Astrocyte (in vitro differentiated cells and primary cell): Measurements from ENCODE around the gene SH3PXD2B. TPM values are rescaled to one million over a fixed set of nuclear protein-coding genes. Genes with fewer than 3 reads are reported as not detected.

Source experiments
- DNase-seq: peaks from one replicate; pipeline ENCODE4 v3.0.0-alpha.2; 2010; ENCODE audit warnings: low read depth
- FAIRE-seq: peaks from 2 replicates; lab custom pipeline; 2011; peaks lifted over from hg19 to GRCh38; lab: Jason Lieb, UNC
- H2AFZ ChIP-seq: 2 replicates; pipeline ENCODE4 v1.6.0; 2012; ENCODE audit warnings: low read depth, low read length, inconsistent platforms
- H3K27ac ChIP-seq: 2 replicates; pipeline ENCODE4 v1.5.1; 2011; ENCODE audit warnings: low read depth, low read length, inconsistent platforms
- H3K27me3 ChIP-seq: 2 replicates; pipeline ENCODE4 v1.6.0; 2011; ENCODE audit warnings: low read length, inconsistent platforms; ENCODE audit not compliant: insufficient read depth
- H3K36me3 ChIP-seq: 2 replicates; pipeline ENCODE4 v1.5.1; 2011; ENCODE audit warnings: low read length, inconsistent platforms; ENCODE audit not compliant: insufficient read depth
- H3K4me1 ChIP-seq: 2 replicates; pipeline ENCODE4 v1.5.1; 2011; ENCODE audit warnings: low read length, inconsistent platforms; ENCODE audit not compliant: insufficient read depth
- H3K4me2 ChIP-seq: 2 replicates; pipeline ENCODE4 v1.6.0; 2012; ENCODE audit warnings: low read length, inconsistent platforms
- H3K4me3 ChIP-seq: 2 replicates; pipeline ENCODE4 v1.5.1; 2011; ENCODE audit warnings: low read depth, mild to moderate bottlenecking, low read length, inconsistent platforms; ENCODE audit not compliant: insufficient read depth
- H3K79me2 ChIP-seq: 2 replicates; pipeline ENCODE4 v1.6.0; 2012; ENCODE audit warnings: mild to moderate bottlenecking, low read length, inconsistent platforms; ENCODE audit not compliant: insufficient read depth
- H3K9ac ChIP-seq: 2 replicates; pipeline ENCODE4 v1.6.0; 2012; ENCODE audit warnings: mild to moderate bottlenecking, low read length, inconsistent platforms
- H3K9me3 ChIP-seq: 2 replicates; pipeline ENCODE4 v1.5.1; 2012; ENCODE audit warnings: low read depth, mild to moderate bottlenecking, low read length, inconsistent platforms; ENCODE audit not compliant: insufficient read depth
- H4K20me1 ChIP-seq: 2 replicates; pipeline ENCODE4 v1.6.0; 2012; ENCODE audit warnings: low read length, inconsistent platforms; ENCODE audit not compliant: insufficient read depth
- H3K27ac Mint-ChIP-seq: one replicate; pipeline ENCODE4 v1.8.0; 2021; ENCODE audit warnings: mild to moderate bottlenecking, mixed read lengths; ENCODE audit not compliant: unreplicated experiment
- H3K27me3 Mint-ChIP-seq: one replicate; pipeline ENCODE4 v1.8.0; 2021; ENCODE audit warnings: low read depth, mixed read lengths; ENCODE audit not compliant: unreplicated experiment
- H3K36me3 Mint-ChIP-seq: one replicate; pipeline ENCODE4 v1.8.0; 2021; ENCODE audit warnings: low read depth, mixed read lengths; ENCODE audit not compliant: unreplicated experiment
- H3K4me1 Mint-ChIP-seq: one replicate; pipeline ENCODE4 v1.8.0; 2021; ENCODE audit warnings: low read depth, mixed read lengths; ENCODE audit not compliant: unreplicated experiment
- H3K4me3 Mint-ChIP-seq: one replicate; pipeline ENCODE4 v1.8.0; 2021; ENCODE audit warnings: mild to moderate bottlenecking, moderate library complexity, mixed read lengths; ENCODE audit not compliant: unreplicated experiment
- H3K9me3 Mint-ChIP-seq: one replicate; pipeline ENCODE4 v1.8.0; 2021; ENCODE audit warnings: mild to moderate bottlenecking, mixed read lengths; ENCODE audit not compliant: unreplicated experiment
- EZH2 ChIP-seq: IDR thresholded peaks from 2 replicates; pipeline ENCODE4 v1.6.1; 2012; ENCODE audit warnings: mild to moderate bottlenecking, low read length, inconsistent platforms; ENCODE audit not compliant: insufficient read depth
- total RNA-seq: library from RNA; stranded (reverse); gene quantifications from 2 replicates; pipeline ENCODE4 v1.2.1, GENCODE V29; 2021
- TF ChIP-seq, protein P1 (sequence below): IDR thresholded peaks from 2 replicates; pipeline ENCODE4 v1.5.1; 2011; ENCODE audit warnings: low read depth, mild to moderate bottlenecking, inconsistent platforms, low read length, moderate library complexity; ENCODE audit not compliant: insufficient read depth

SH3PXD2B gene
- total RNA-seq, 1 donor from 2014 or later, result 66.0 TPM

DNA sequence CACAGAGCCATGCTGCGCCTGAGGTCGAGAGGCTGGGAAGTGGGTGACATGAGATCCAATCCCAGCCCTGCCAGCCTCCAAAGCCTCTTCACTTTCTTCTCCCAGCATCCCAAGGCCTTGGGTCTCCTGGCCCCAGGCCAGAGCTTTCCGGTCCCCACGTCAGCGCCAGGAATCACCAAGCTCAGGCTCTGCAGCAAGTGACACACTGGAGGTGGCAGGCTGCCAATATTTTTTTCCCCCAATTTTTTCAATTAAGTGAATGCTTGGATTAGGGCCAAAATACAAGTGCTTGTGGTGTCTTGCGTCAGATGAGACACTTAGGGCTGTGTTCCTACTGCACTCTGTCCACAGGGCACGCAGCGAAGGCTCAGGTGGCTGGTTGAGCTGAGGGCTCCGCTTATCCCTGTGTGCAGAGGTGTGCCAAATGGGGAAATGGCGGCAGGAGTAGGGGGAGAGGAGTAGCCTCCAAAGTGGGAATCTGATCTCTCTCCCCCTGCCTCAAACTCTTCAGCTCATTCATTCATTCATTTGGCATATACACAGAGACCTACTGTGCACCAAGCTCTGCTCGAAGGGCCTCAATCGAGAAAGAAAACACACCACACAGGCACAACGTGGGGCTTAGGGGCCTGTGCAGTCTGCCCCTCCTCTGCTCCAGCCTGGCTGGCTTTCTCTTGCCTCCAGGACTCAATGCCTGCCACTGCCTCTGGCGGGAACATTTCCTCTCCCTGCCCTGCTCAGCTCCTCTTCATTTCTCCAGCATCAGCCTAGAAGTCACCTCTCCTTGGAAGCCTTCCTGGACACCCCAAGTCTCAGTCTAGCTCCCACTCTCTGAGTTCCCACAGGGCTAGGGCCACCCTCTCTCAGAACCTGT, 16.6 kb downstream of the SH3PXD2B start:
- Histone ChIP-seq H4K20me1 (peaks cover 100% of the 10 kb centered on the region), H2AFZ (no peak overlapping the region), H3K36me3 (no peaks in the 10 kb centered on the region), H3K4me1 (peaks cover 19% of the 10 kb centered on the region), H3K27me3 (no peaks in the 10 kb centered on the region), H3K9me3 (no peaks in the 10 kb centered on the region), H3K4me2 (peak overlapping the region; percentile 56), H3K9ac (peak overlapping the region; percentile 29), H3K4me3 (no peak overlapping the region), H3K79me2 (peaks cover 97% of the 10 kb centered on the region), H3K27ac (no peak overlapping the region)
- DNase-seq (peak; percentile 91), FAIRE-seq (peak; percentile 50)
- peak overlapping the region; percentile 62 for H3K27ac Mint-ChIP-seq
- H3K4me3 Mint-ChIP-seq, result no peak overlapping the region
- H3K27me3 Mint-ChIP-seq, result no peaks in the 10 kb centered on the region
- H3K9me3 Mint-ChIP-seq, result no peaks in the 10 kb centered on the region
- H3K4me1 Mint-ChIP-seq, result peaks cover 17% of the 10 kb centered on the region
- peaks cover 6% of the 10 kb centered on the region for H3K36me3 Mint-ChIP-seq
- TF ChIP-seq, protein P1, sequence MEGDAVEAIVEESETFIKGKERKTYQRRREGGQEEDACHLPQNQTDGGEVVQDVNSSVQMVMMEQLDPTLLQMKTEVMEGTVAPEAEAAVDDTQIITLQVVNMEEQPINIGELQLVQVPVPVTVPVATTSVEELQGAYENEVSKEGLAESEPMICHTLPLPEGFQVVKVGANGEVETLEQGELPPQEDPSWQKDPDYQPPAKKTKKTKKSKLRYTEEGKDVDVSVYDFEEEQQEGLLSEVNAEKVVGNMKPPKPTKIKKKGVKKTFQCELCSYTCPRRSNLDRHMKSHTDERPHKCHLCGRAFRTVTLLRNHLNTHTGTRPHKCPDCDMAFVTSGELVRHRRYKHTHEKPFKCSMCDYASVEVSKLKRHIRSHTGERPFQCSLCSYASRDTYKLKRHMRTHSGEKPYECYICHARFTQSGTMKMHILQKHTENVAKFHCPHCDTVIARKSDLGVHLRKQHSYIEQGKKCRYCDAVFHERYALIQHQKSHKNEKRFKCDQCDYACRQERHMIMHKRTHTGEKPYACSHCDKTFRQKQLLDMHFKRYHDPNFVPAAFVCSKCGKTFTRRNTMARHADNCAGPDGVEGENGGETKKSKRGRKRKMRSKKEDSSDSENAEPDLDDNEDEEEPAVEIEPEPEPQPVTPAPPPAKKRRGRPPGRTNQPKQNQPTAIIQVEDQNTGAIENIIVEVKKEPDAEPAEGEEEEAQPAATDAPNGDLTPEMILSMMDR, result no peak
- TF ChIP-seq EZH2, result no peak

DNA sequence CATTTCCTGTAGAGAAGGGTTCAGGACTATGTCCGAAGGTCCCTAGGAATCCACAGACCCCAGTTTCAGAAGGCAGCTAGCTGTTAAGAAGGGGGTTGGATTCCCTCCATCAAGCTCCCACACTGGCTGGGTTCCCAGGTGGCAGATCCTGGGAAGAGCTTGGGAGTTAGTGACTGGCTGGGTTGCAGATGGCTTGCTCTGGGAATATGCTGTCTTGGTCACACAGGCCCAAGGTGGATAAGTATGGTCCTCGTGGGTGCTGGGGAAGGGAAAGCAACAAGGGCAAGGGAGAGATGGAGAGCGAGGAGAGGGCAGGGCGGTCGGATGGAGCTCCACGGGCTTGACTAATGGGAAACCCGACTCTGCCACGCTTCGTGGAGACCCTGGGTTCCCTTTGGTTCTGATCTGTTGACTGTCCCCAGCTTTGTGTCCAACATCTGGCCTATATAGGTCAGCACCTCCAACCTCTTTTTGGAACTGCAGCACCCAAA, 17.4 kb downstream of the SH3PXD2B start:
- Histone ChIP-seq H3K4me1 (peaks cover 17% of the 10 kb centered on the region), H3K27ac (no peak overlapping the region), H3K79me2 (peaks cover 97% of the 10 kb centered on the region), H3K4me2 (peak overlapping the region; percentile 56), H4K20me1 (peaks cover 100% of the 10 kb centered on the region), H2AFZ (no peak overlapping the region), H3K9me3 (no peaks in the 10 kb centered on the region), H3K4me3 (no peak overlapping the region), H3K27me3 (no peaks in the 10 kb centered on the region), H3K9ac (no peak overlapping the region), H3K36me3 (no peaks in the 10 kb centered on the region)
- TF ChIP-seq EZH2, result no peak
- TF ChIP-seq, protein P1, result no peak
- no peak for DNase-seq
- Mint-ChIP-seq H3K9me3 (no peaks in the 10 kb centered on the region), H3K4me3 (peak overlapping the region; percentile 25), H3K27me3 (no peaks in the 10 kb centered on the region), H3K4me1 (peaks cover 17% of the 10 kb centered on the region), H3K36me3 (peaks cover 8% of the 10 kb centered on the region), H3K27ac (peak overlapping the region; percentile 66)
- no peak for FAIRE-seq
